Measurements from ENCODE around the gene KIAA0513.
"Not testable (repeated sequence)": the region's sequence is repeated elsewhere in the genome, so short reads cannot be mapped to it uniquely, and the experiment has no call there.

The KIAA0513 gene

DNA sequence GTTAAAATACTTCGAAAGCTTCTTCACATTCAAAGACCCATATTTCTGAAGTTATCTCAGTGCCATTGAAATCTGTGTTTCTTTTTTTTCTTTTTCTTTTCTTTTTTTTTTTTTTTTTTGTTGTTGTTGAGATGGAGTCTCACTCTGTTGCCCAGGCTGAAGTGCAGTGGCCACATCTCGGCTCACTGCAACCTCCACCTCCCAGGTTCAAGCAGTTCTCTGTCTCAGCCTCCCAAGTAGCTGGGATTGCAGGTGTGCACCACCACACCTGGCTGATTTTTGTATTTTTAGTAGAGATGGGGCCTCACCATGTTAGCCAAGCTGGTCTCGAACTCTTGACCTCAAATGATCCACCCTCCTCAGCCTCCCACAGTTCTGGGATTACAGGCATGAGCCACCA lies 26.7 kb downstream of the KIAA0513 start:
- H3K36me3 ChIP-seq (ENCODE audit: control insufficient read depth, insufficient read depth, low read length); H3K4me3 ChIP-seq (ENCODE audit: low read depth, low read length); H3K27me3 ChIP-seq (ENCODE audit: control insufficient read depth, insufficient read depth, low read length); H3K4me1 ChIP-seq (ENCODE audit: control insufficient read depth, insufficient read depth, low read length); H3K9ac ChIP-seq (ENCODE audit: low read depth, low read length); H3K27ac ChIP-seq (ENCODE audit: low read depth, low read length); H3K9me3 ChIP-seq (ENCODE audit: control insufficient read depth, insufficient read depth, low read length): not testable (repeated sequence)

DNA sequence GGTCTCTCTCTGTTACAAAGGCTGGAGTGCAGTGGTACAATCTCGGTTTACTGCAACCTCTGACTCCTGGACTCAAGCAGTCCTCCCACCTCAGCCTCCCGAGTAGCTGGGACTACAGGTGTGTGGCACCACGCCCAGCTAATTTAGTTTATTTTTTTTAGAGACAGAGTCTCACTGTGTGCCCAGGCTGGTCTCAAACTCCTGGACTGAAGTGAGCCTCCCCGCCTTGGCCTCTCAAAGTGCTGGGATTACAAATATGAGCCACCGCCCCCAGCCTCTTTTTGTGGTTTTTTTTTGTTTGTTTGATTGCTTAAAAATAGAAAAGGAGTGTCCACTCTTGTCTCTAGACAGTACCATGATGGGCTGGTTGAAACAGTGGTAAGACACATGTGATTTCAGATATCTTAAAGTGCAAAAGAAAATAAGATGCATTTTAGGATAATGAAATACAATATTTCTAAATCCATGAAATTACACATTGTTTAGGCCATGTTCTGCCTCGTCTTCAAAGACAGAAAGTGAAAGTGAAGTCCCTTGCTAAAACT lies 27.4 kb downstream of the KIAA0513 start:
- Histone ChIP-seq H3K27ac (ENCODE audit: low read depth, low read length) (no peak overlapping the region), H3K4me1 (ENCODE audit: control insufficient read depth, insufficient read depth, low read length) (peaks cover 8% of the 10 kb centered on the region; the same call in 1 of the 2 replicates), H3K36me3 (ENCODE audit: control insufficient read depth, insufficient read depth, low read length) (no peaks in the 10 kb centered on the region), H3K4me3 (ENCODE audit: low read depth, low read length) (no peak overlapping the region), H3K9ac (ENCODE audit: low read depth, low read length) (no peak overlapping the region), H3K9me3 (ENCODE audit: control insufficient read depth, insufficient read depth, low read length) (no peaks in the 10 kb centered on the region), H3K27me3 (ENCODE audit: control insufficient read depth, insufficient read depth, low read length) (0 out of 2 replicates have a peak, but pooled peaks cover 3% of the 10 kb centered on the region)

DNA sequence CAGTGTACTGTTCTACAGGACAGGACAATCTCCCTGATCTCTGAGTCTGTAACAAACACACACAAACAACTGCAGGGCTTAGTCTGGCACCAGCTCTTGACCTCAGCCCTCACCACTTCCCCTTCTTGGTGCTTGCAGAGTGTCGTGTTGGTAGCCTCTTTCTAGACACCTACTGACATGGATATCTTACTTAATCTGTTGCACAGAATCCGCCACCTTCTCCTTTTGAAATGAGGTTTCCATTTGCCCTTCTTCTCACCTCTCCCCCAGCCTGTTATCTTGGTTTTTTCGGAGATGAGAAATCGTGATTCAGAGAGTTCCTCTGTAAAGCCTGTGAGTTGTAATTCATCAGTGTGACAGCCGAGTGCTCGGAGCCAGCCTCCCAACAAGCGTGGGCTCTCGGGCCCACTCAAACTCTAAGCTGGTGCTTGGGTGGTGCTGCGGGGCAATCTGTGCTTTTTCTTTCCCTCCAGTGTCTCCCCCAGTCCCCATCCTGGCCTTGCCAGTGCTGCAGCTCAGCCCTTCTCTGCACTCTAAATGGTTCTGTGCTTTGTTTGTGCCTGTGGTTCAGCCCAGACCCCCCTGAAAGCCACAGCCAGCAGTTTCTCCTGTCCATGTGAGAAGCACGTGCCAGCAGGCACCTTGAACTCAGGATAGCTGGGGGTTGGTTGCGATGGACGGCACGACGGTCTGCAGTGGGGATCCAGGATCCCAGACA lies 28.1 kb downstream of the KIAA0513 start:
- peaks cover 8% of the 10 kb centered on the region; the same call in 1 of the 2 replicates for H3K4me1 ChIP-seq (ENCODE audit: control insufficient read depth, insufficient read depth, low read length)
- 0 out of 2 replicates have a peak, but pooled peaks cover 3% of the 10 kb centered on the region for H3K27me3 ChIP-seq (ENCODE audit: control insufficient read depth, insufficient read depth, low read length)
- H3K9me3 ChIP-seq (ENCODE audit: control insufficient read depth, insufficient read depth, low read length): no peaks in the 10 kb centered on the region
- no peaks in the 10 kb centered on the region for H3K36me3 ChIP-seq (ENCODE audit: control insufficient read depth, insufficient read depth, low read length)
- no peak overlapping the region for H3K4me3 ChIP-seq (ENCODE audit: low read depth, low read length)
- no peak overlapping the region for H3K27ac ChIP-seq (ENCODE audit: low read depth, low read length)
- no peak overlapping the region for H3K9ac ChIP-seq (ENCODE audit: low read depth, low read length)

DNA sequence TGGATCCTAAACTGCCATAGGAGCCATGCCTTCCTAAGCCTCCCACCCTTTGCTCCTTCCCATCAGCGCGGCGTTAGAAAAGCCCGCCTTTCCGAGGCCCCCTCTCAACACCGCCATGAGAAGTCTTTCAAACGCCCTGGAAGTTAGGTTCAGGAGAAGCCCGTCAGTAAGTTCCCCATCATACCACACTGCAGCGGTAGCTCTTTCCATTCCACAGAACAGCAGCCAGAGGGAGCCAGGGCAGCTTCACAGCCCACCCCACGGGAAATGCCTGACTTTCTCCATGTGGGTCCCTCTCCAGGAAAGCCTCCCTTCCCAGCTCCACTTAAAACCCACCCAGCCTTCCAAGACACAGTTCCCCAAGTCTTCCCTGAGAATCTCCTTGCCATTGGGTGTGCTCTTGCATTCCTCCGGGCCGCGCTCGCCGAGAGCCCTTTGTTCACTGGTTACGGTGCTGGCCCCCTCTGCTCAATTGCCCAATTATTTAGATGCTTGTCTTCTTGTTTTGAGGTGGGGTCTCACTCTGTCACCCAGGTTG lies 28.7 kb downstream of the KIAA0513 start:
- Histone ChIP-seq H3K4me1 (ENCODE audit: control insufficient read depth, insufficient read depth, low read length) (peaks cover 9% of the 10 kb centered on the region; the same call in 1 of the 2 replicates), H3K4me3 (ENCODE audit: low read depth, low read length) (no peak overlapping the region), H3K27me3 (ENCODE audit: control insufficient read depth, insufficient read depth, low read length) (peaks cover 4% of the 10 kb centered on the region; the same call in 1 of the 2 replicates), H3K36me3 (ENCODE audit: control insufficient read depth, insufficient read depth, low read length) (no peaks in the 10 kb centered on the region), H3K9me3 (ENCODE audit: control insufficient read depth, insufficient read depth, low read length) (no peaks in the 10 kb centered on the region), H3K27ac (ENCODE audit: low read depth, low read length) (no peak overlapping the region), H3K9ac (ENCODE audit: low read depth, low read length) (no peak overlapping the region)

DNA sequence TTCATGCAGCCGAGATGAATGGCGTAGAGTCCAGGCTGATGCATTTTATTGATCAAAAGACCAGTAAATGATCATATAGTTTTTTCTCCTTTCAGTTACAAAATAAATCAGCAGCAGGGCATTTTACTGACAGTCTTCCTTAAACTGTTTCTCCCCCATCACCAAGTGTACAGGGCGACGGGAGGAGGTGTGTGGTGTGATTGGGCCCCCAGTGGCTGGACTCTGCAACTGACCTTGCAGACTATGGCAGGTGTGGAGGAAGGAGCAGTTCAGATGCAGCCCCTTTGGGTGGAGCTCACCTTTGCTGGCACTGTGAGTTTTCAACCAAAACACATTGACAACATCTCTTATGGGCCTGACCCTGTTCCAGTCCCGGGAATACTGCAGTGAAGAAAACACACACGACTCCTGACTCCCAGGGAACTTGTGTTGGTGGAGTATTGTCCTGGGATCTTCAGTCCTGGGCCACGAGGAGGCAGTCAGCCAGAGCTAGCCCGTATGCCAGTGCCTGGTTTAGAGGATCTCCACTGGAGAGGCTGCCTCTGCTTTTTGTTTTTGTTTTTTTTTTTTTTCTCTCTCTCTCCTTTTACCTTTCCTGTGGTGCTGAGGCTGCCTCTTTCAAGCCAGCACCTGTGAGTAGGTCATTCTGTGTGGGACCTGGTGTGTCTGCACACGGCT lies 29.8 kb downstream of the KIAA0513 start:
- Histone ChIP-seq H3K4me1 (ENCODE audit: control insufficient read depth, insufficient read depth, low read length) (peaks cover 19% of the 10 kb centered on the region), H3K36me3 (ENCODE audit: control insufficient read depth, insufficient read depth, low read length) (no peaks in the 10 kb centered on the region), H3K9me3 (ENCODE audit: control insufficient read depth, insufficient read depth, low read length) (no peaks in the 10 kb centered on the region), H3K4me3 (ENCODE audit: low read depth, low read length) (no peak overlapping the region), H3K9ac (ENCODE audit: low read depth, low read length) (no peak overlapping the region), H3K27me3 (ENCODE audit: control insufficient read depth, insufficient read depth, low read length) (peaks cover 6% of the 10 kb centered on the region; the same call in 1 of the 2 replicates), H3K27ac (ENCODE audit: low read depth, low read length) (no peak overlapping the region)

DNA sequence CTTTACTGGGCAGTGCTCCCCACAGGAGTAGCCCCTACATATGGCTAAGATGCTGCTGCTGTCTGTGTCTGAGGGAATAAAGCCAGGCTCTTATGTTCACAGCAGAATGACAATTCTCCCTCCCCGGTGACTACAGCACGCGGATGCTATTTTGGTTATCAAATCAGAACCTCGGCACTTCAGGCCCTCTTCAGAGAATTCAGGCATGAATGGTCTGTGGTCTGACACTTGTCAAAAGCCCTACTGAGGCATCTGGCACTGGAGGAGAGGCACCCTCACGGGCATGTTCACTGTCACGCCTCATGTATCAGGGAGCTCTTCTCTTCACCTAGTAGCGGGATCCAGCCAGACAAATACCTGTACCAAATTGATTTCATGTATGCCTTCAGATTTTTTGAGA lies 30.4 kb downstream of the KIAA0513 start:
- Histone ChIP-seq H3K27ac (ENCODE audit: low read depth, low read length) (no peak overlapping the region), H3K36me3 (ENCODE audit: control insufficient read depth, insufficient read depth, low read length) (no peaks in the 10 kb centered on the region), H3K4me1 (ENCODE audit: control insufficient read depth, insufficient read depth, low read length) (peaks cover 25% of the 10 kb centered on the region), H3K9ac (ENCODE audit: low read depth, low read length) (no peak overlapping the region), H3K27me3 (ENCODE audit: control insufficient read depth, insufficient read depth, low read length) (peaks cover 6% of the 10 kb centered on the region; the same call in 1 of the 2 replicates), H3K4me3 (ENCODE audit: low read depth, low read length) (no peak overlapping the region), H3K9me3 (ENCODE audit: control insufficient read depth, insufficient read depth, low read length) (no peaks in the 10 kb centered on the region)

DNA sequence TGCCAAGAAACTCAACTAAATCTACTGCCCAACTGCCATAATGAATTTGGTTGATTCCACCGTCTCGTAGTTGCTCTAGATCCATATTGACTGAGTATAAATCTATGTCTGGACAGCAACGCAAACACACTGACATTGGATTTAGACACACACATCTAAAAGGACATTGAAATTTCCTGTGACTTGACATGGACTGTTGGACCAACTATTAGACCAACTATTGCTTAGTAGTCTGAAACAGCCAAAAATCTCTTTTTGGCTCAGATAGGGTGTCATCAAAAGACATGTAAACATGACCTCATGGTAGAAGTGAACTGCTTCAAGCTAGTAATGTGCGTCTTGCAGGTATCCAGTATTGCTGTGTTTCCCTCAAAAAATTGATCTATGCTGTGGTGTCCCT lies 31.3 kb downstream of the KIAA0513 start:
- no peak overlapping the region for H3K4me3 ChIP-seq (ENCODE audit: low read depth, low read length)
- no peaks in the 10 kb centered on the region for H3K9me3 ChIP-seq (ENCODE audit: control insufficient read depth, insufficient read depth, low read length)
- peaks cover 27% of the 10 kb centered on the region for H3K4me1 ChIP-seq (ENCODE audit: control insufficient read depth, insufficient read depth, low read length)
- H3K27ac ChIP-seq (ENCODE audit: low read depth, low read length): no peak overlapping the region
- H3K36me3 ChIP-seq (ENCODE audit: control insufficient read depth, insufficient read depth, low read length): no peaks in the 10 kb centered on the region
- peaks cover 6% of the 10 kb centered on the region; the same call in 1 of the 2 replicates for H3K27me3 ChIP-seq (ENCODE audit: control insufficient read depth, insufficient read depth, low read length)
- H3K9ac ChIP-seq (ENCODE audit: low read depth, low read length): no peak overlapping the region

DNA sequence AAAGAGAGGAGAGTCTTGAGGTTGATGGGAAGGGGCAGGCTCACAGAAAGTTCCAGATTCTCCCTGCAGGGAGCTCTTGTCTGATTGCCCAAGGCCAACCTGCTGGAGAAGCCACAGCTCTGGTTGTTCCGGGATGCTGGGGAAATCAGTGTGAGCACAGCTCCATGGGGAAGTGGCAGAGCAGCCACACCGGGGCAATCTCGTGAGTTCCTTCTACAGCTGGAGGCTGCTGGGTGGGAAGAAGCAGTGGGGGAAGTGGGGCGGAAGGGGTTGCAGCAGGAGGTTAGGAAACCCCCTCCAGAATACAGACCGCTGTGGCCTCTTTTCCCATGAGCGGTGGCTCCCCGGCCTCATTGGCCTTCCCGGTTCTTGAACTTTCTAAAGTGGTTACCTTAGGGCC lies 34.0 kb downstream of the KIAA0513 start:
- peaks cover 4% of the 10 kb centered on the region; the same call in 1 of the 2 replicates for H3K27me3 ChIP-seq (ENCODE audit: control insufficient read depth, insufficient read depth, low read length)
- H3K27ac ChIP-seq (ENCODE audit: low read depth, low read length): no peak overlapping the region
- no peaks in the 10 kb centered on the region for H3K36me3 ChIP-seq (ENCODE audit: control insufficient read depth, insufficient read depth, low read length)
- H3K9me3 ChIP-seq (ENCODE audit: control insufficient read depth, insufficient read depth, low read length): no peaks in the 10 kb centered on the region
- no peak overlapping the region for H3K9ac ChIP-seq (ENCODE audit: low read depth, low read length)
- peaks cover 19% of the 10 kb centered on the region for H3K4me1 ChIP-seq (ENCODE audit: control insufficient read depth, insufficient read depth, low read length)
- H3K4me3 ChIP-seq (ENCODE audit: low read depth, low read length): no peak overlapping the region

DNA sequence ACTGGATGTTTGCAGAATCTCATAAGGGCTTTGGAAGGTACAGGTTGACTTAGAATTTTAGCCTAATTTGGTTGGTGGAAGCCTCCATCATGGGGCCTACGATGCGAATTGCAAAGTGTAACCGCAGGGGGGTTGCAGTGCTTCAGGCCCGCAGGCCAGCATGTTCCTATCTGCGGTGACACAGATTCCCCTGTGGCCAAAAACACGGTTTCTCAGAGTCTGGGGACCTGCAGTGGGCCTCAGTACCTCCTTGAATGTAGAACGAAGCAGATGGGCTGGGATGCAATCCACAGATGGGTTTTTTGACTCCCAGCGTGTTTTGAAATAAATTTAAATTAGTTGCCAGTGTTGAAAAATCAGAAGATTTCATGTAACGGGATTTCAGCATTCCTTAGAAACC lies 34.7 kb downstream of the KIAA0513 start:
- Histone ChIP-seq H3K27ac (ENCODE audit: low read depth, low read length) (no peak overlapping the region), H3K9me3 (ENCODE audit: control insufficient read depth, insufficient read depth, low read length) (no peaks in the 10 kb centered on the region), H3K9ac (ENCODE audit: low read depth, low read length) (no peak overlapping the region), H3K4me1 (ENCODE audit: control insufficient read depth, insufficient read depth, low read length) (peaks cover 19% of the 10 kb centered on the region), H3K36me3 (ENCODE audit: control insufficient read depth, insufficient read depth, low read length) (no peaks in the 10 kb centered on the region), H3K27me3 (ENCODE audit: control insufficient read depth, insufficient read depth, low read length) (peaks cover 3% of the 10 kb centered on the region; the same call in 1 of the 2 replicates), H3K4me3 (ENCODE audit: low read depth, low read length) (no peak overlapping the region)

DNA sequence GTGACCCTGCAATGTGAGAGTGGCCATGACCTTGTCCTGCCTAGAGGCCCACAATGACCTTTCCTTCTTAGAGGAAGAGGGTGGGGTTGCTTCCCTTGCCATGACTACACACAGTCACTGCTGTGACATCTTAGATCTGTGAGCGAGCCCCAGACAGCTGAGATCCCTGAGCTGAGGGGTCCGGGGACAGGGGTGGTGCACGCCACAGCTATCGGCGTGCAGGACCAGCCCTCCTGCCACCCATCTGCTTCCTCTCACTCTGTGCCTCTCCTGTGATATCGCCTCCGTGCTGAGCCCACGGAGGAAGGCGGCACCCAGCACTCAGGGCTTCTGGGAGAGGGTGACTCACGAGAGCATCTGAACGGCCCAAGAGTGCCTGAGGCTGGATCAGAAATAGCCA lies 35.2 kb downstream of the KIAA0513 start:
- no peak overlapping the region for H3K27ac ChIP-seq (ENCODE audit: low read depth, low read length)
- peaks cover 19% of the 10 kb centered on the region for H3K4me1 ChIP-seq (ENCODE audit: control insufficient read depth, insufficient read depth, low read length)
- no peak overlapping the region for H3K9ac ChIP-seq (ENCODE audit: low read depth, low read length)
- peaks cover 3% of the 10 kb centered on the region; the same call in 1 of the 2 replicates for H3K27me3 ChIP-seq (ENCODE audit: control insufficient read depth, insufficient read depth, low read length)
- no peak overlapping the region for H3K4me3 ChIP-seq (ENCODE audit: low read depth, low read length)
- H3K9me3 ChIP-seq (ENCODE audit: control insufficient read depth, insufficient read depth, low read length): no peaks in the 10 kb centered on the region
- no peaks in the 10 kb centered on the region for H3K36me3 ChIP-seq (ENCODE audit: control insufficient read depth, insufficient read depth, low read length)

DNA sequence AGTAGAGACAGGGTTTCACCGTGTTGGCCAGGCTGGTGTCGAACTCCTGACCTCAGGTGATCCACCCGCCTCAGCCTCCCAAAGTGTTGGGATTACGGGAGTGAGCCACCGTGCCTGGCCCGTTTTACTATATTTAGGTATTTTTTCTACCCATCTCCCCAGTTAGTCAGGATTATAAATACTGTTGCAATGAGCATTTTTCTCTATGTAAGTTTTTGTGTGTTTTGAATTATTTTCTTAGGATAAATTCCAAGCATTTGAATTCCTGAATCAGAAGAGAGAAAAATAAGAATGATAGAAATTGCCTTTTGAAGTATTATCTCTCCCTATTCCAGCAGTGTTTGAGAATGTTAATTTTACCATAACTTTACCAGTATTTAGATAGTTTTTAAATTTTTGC lies 36.6 kb downstream of the KIAA0513 start:
- Histone ChIP-seq H3K36me3 (ENCODE audit: control insufficient read depth, insufficient read depth, low read length) (no peaks in the 10 kb centered on the region), H3K4me3 (ENCODE audit: low read depth, low read length) (no peak overlapping the region), H3K27ac (ENCODE audit: low read depth, low read length) (no peak overlapping the region), H3K27me3 (ENCODE audit: control insufficient read depth, insufficient read depth, low read length) (peaks cover 3% of the 10 kb centered on the region; the same call in 1 of the 2 replicates), H3K9me3 (ENCODE audit: control insufficient read depth, insufficient read depth, low read length) (no peaks in the 10 kb centered on the region), H3K4me1 (ENCODE audit: control insufficient read depth, insufficient read depth, low read length) (peaks cover 19% of the 10 kb centered on the region), H3K9ac (ENCODE audit: low read depth, low read length) (no peak overlapping the region)
